GM23338 (cell line): ENCODE measurements around the gene RHBDF2. TPM values are rescaled to one million over a fixed set of nuclear protein-coding genes. Genes with fewer than 3 reads are reported as not detected.

Experiments
- ATAC-seq: fragments of 200-7000 bp; cut with Tn5 transposase; 3 replicates; pipeline ENCODE4 v1.9.1; 2020
- DNase-seq: peaks from one replicate; pipeline ENCODE4 v3.0.0-alpha.2; 2015; ENCODE audit warnings: low spot score
- H2AFZ ChIP-seq: fragments of 200-600 bp; sonication (generic); 2 replicates; pipeline ENCODE4 v1.8.0; 2016; ENCODE audit warnings: antibody characterized with exemption, mild to moderate bottlenecking, moderate library complexity
- H3F3A ChIP-seq: fragments of 200-600 bp; sonication (generic); replicated peaks from 2 replicates; pipeline ENCODE4 v1.8.0; 2017; ENCODE audit warnings: antibody characterized with exemption, mixed run types, low read depth
- H3K27ac ChIP-seq: fragments of 200-600 bp; sonication (generic); 2 replicates; pipeline ENCODE4 v1.6.1; 2016; ENCODE audit warnings: low read depth
- H3K27me3 ChIP-seq: fragments of 200-600 bp; sonication (generic); 2 replicates; pipeline ENCODE4 v1.8.0; 2016; ENCODE audit warnings: mild to moderate bottlenecking, mixed run types, moderate library complexity; ENCODE audit not compliant: insufficient read depth
- H3K36me3 ChIP-seq: fragments of 200-600 bp; sonication (generic); 2 replicates; pipeline ENCODE4 v1.8.0; 2016; ENCODE audit warnings: mild to moderate bottlenecking; ENCODE audit not compliant: insufficient read depth
- H3K4me1 ChIP-seq: fragments of 200-600 bp; sonication (generic); 2 replicates; pipeline ENCODE4 v1.8.0; 2016; ENCODE audit warnings: mild to moderate bottlenecking, moderate library complexity; ENCODE audit not compliant: insufficient read depth
- H3K4me2 ChIP-seq: fragments of 200-600 bp; sonication (generic); 2 replicates; pipeline ENCODE4 v1.7.1; 2017; ENCODE audit warnings: mixed run types
- H3K4me3 ChIP-seq: fragments of 200-600 bp; sonication (generic); 2 replicates; pipeline ENCODE4 v1.6.1; 2016; ENCODE audit warnings: mixed run types
- H3K79me2 ChIP-seq: fragments of 200-600 bp; sonication (generic); replicated peaks from 2 replicates; pipeline ENCODE4 v1.8.0; 2017; ENCODE audit warnings: mild to moderate bottlenecking; ENCODE audit not compliant: insufficient read depth
- H3K9me2 ChIP-seq: fragments of 200-600 bp; sonication (generic); 2 replicates; pipeline ENCODE4 v1.8.0; 2017; ENCODE audit not compliant: insufficient read depth
- H4K20me1 ChIP-seq: fragments of 200-600 bp; sonication (generic); replicated peaks from 2 replicates; pipeline ENCODE4 v1.8.0; 2017; ENCODE audit warnings: mild to moderate bottlenecking; ENCODE audit not compliant: insufficient read depth
- H3K27ac Mint-ChIP-seq: 2 replicates; pipeline ENCODE4 v1.8.0; 2020; ENCODE audit warnings: inconsistent platforms, mild to moderate bottlenecking, moderate library complexity, mixed read lengths
- H3K27me3 Mint-ChIP-seq: 3 replicates; pipeline ENCODE4 v1.8.0; 2022; ENCODE audit warnings: low read depth, mild to moderate bottlenecking, moderate library complexity, mixed read lengths, inconsistent platforms; ENCODE audit not compliant: insufficient read depth, poor library complexity
- H3K36me3 Mint-ChIP-seq: 3 replicates; pipeline ENCODE4 v1.8.0; 2021; ENCODE audit warnings: low read depth, mild to moderate bottlenecking, inconsistent platforms, moderate library complexity, mixed read lengths
- H3K4me1 Mint-ChIP-seq: 3 replicates; pipeline ENCODE4 v1.8.0; 2020; ENCODE audit warnings: mild to moderate bottlenecking, inconsistent platforms, mixed read lengths
- H3K4me3 Mint-ChIP-seq: 3 replicates; pipeline ENCODE4 v1.8.0; 2021; ENCODE audit warnings: moderate library complexity, mild to moderate bottlenecking, inconsistent platforms, mixed read lengths
- H3K9me3 Mint-ChIP-seq: 3 replicates; pipeline ENCODE4 v1.8.0; 2020; ENCODE audit warnings: moderate library complexity, mild to moderate bottlenecking, inconsistent platforms, mixed read lengths
- CREB1 ChIP-seq: fragments of 250-450 bp; sonication (Bioruptor Pico); IDR thresholded peaks from 2 replicates; pipeline ENCODE4 v1.5.0; 2020; ENCODE audit warnings: low read depth, mild to moderate bottlenecking, moderate library complexity
- CTCF ChIP-seq, 2 experiments: fragments of 200-600 bp in 1 of 2; sonication (generic) in 1 of 2; conservative IDR thresholded peaks; 2 replicates each; pipeline versions ENCODE4 v1.5.1 to v1.6.1; 2016 to 2017; ENCODE audit warnings: antibody characterized with exemption in 2 of 2, low read depth in 2 of 2, mild to moderate bottlenecking in 2 of 2, moderate library complexity in 1 of 2
- ETS1 ChIP-seq: IDR thresholded peaks from 2 replicates; pipeline ENCODE4 v1.6.1; 2016; ENCODE audit warnings: antibody characterized with exemption
- EZH2 ChIP-seq: fragments of 200-600 bp; sonication (generic); IDR thresholded peaks from one replicate; pipeline ENCODE4 v1.8.0; 2017; ENCODE audit warnings: antibody characterized with exemption, mild to moderate bottlenecking, low read depth; ENCODE audit not compliant: unreplicated experiment
- EZH2phosphoT487 ChIP-seq: fragments of 200-600 bp; sonication (generic); IDR thresholded peaks from one replicate; pipeline ENCODE4 v1.8.1; 2018; ENCODE audit warnings: antibody characterized with exemption; ENCODE audit not compliant: unreplicated experiment
- JUNB ChIP-seq: IDR thresholded peaks from one replicate; pipeline ENCODE4 v1.6.1; 2016; ENCODE audit warnings: antibody characterized with exemption; ENCODE audit not compliant: unreplicated experiment
- NANOG ChIP-seq: IDR thresholded peaks from 2 replicates; pipeline ENCODE4 v1.6.1; 2016; ENCODE audit warnings: antibody characterized with exemption, borderline replicate concordance
- POLR2AphosphoS5 ChIP-seq: IDR thresholded peaks from 2 replicates; pipeline ENCODE4 v1.6.1; 2016; ENCODE audit warnings: antibody characterized with exemption, low read depth
- REST ChIP-seq: IDR thresholded peaks from one replicate; pipeline ENCODE4 v1.6.1; 2018; ENCODE audit warnings: antibody characterized with exemption; ENCODE audit not compliant: unreplicated experiment
- STAT1 ChIP-seq: IDR thresholded peaks from one replicate; pipeline ENCODE4 v1.6.1; 2016; ENCODE audit warnings: antibody characterized with exemption; ENCODE audit not compliant: unreplicated experiment
- ZNF114 ChIP-seq: fragments of 250-450 bp; sonication (Bioruptor Pico); IDR thresholded peaks from 2 replicates; pipeline ENCODE4 v1.5.0; 2020; ENCODE audit warnings: mild to moderate bottlenecking, moderate library complexity
- ZNF331 ChIP-seq: fragments of 250-450 bp; sonication (Bioruptor Pico); IDR thresholded peaks from 2 replicates; pipeline ENCODE4 v1.5.0; 2020; ENCODE audit warnings: low read depth, mild to moderate bottlenecking, moderate library complexity
- ZNF462 ChIP-seq: fragments of 250-450 bp; sonication (Bioruptor Pico); IDR thresholded peaks from 2 replicates; pipeline ENCODE4 v1.5.0; 2020; ENCODE audit warnings: mild to moderate bottlenecking, moderate library complexity
- polyA plus RNA-seq: library from polyadenylated mRNA; unstranded; fragments of >200 nt; fragmentation: Nextera tagmentation; extraction: Ambion mirVana; gene quantifications from 2 replicates; pipeline ENCODE4 v1.2.1, GENCODE V29; 2016
- total RNA-seq: library from RNA; depleted of rRNA; stranded (reverse); fragments of >200 nt; shearing (Covaris generic); gene quantifications from 2 replicates; pipeline ENCODE4 v1.2.3, GENCODE V29; 2014

RHBDF2 gene
- total and polyA plus RNA-seq, 2 experiments from 2014 or later = 9.4 to 29.5 TPM

- DNase-seq = no peak
- H2AFZ ChIP-seq = 0 out of 2 replicates have a peak overlapping the region, but pooled peaks have one; percentile 18
- Mint-ChIP-seq H3K4me3 (no peak overlapping the region), H3K36me3 (no peaks in the 10 kb centered on the region), H3K27ac (no peak overlapping the region), H3K27me3 (peaks cover 10% of the 10 kb centered on the region), H3K9me3 (peaks cover 3% of the 10 kb centered on the region; the same call in 1 of the 3 replicates), H3K4me1 (peaks cover 9% of the 10 kb centered on the region)
- H3K4me2 ChIP-seq = no peak overlapping the region
- H3K27me3 ChIP-seq = no peaks in the 10 kb centered on the region
- H3K36me3 ChIP-seq = no peaks in the 10 kb centered on the region
- no peaks in the 10 kb centered on the region for H4K20me1 ChIP-seq
- no peak for ATAC-seq
- H3K9me2 ChIP-seq = peaks cover 2% of the 10 kb centered on the region; the same call in 1 of the 2 replicates
- H3F3A ChIP-seq = no peaks in the 10 kb centered on the region
- no peaks in the 10 kb centered on the region for H3K4me1 ChIP-seq
- TF ChIP-seq JUNB (no peak), EZH2phosphoT487 (no peak), CREB1 (CRISPR knock-in tag) (no peak), POLR2AphosphoS5 (no peak), ZNF114 (CRISPR knock-in tag) (no peak), ZNF331 (no peak), REST (no peak), CTCF (conservative IDR thresholded peaks at IDR 0.05; ENCODE audit: low read depth in 2 of 2) (no peak), ZNF462 (CRISPR knock-in tag) (no peak), ETS1 (no peak), NANOG (no peak), EZH2 (no peak), STAT1 (no peak)
- H3K79me2 ChIP-seq = no peaks in the 10 kb centered on the region
- H3K27ac ChIP-seq = no peak overlapping the region
- H3K4me3 ChIP-seq = no peak overlapping the region
Observed at GRCh38 chr17:76515274-76515949, 14.2 kb upstream of the RHBDF2 start.
